Measurements from ENCODE around the gene EXOC7.

DNA sequence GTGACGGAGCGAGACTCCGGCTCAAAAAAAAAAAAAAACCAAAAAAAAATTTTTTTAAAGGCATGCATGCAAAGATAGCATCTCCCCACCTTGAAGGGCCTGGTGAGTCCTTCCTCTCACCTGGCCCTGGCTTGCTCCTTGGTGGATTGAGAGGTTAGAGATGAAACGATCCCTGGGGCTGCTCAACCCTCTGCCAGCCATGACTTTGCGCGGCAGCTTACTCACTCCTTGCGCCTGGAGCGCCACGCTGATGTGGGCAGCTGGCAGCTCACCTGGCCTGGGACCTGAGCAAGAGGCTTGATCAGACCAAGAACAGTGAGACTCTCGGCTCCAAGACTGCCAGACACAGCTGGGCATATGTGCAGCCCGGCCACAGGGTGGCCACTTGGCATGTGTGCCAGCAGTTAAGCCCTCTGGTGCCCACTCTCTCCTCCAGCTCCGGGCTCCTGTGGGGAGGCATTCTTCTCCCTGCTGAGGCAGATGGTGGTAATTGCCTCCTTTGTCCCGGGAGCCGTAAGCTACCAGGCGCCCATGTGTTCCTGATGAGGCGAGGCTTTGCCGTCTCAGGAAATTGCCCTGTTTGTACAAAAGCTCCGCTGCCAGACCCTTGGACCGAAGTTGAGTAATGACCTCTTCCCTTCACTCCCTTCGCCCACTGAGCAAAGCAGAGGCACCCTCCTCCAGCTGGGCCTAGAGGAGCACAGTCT lies 71.4 kb downstream of the EXOC7 start:
- no peak for TF ChIP-seq CTCF (IDR thresholded peaks at IDR 0.05)
- TF ChIP-seq POLR2A (IDR thresholded peaks at IDR 0.05) = no peak
- TF ChIP-seq EP300 (IDR thresholded peaks at IDR 0.05) = no peak
- TF ChIP-seq POLR2AphosphoS5 (IDR thresholded peaks at IDR 0.05) = no peak
